Loucy (cell line): Measurements from ENCODE around the gene LYRM4.

Experiments used
- CTCF ChIP-seq: fragments of 200-600 bp; sonication (generic); conservative IDR thresholded peaks from 2 replicates; pipeline ENCODE4 v1.5.1; 2014; ENCODE audit warnings: mild to moderate bottlenecking, antibody characterized with exemption, low read length
- EZH2phosphoT487 ChIP-seq: fragments of 200-600 bp; IDR thresholded peaks from 2 replicates; pipeline ENCODE4 v1.6.1; 2018; ENCODE audit warnings: antibody characterized with exemption, mild to moderate bottlenecking, moderate library complexity, borderline replicate concordance

DNA sequence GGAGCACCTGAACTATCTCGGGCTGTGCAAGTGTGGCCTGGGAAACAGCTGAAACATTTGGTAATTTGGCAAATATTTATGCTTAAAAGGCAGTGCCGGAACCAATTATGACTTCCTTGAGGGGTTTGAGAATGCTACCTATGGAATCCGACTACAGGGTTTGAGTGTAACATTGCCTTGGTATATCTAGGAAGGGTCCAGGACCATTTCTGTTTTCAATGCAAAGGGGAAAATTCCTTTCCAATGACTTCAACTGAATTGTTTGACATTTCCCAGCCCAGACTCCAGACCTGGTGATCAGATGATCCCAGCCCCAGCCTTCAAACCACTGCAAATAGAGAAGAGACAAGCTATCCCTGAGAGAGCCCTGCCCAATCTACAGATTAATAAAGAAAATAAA, 180.2 kb downstream of the LYRM4 start:
- no peak for TF ChIP-seq CTCF
- no peak for TF ChIP-seq EZH2phosphoT487
